ENCODE results near the gene PWWP2B. TPM values are rescaled to one million over a fixed set of nuclear protein-coding genes. Genes with fewer than 3 reads are reported as not detected.

The PWWP2B gene
- total and polyA plus RNA-seq, 2 of the 13 experiments (the other 11 are each of a cell fraction or from before 2014, with no cell fraction given): 2.3 to 4.7 TPM

DNA sequence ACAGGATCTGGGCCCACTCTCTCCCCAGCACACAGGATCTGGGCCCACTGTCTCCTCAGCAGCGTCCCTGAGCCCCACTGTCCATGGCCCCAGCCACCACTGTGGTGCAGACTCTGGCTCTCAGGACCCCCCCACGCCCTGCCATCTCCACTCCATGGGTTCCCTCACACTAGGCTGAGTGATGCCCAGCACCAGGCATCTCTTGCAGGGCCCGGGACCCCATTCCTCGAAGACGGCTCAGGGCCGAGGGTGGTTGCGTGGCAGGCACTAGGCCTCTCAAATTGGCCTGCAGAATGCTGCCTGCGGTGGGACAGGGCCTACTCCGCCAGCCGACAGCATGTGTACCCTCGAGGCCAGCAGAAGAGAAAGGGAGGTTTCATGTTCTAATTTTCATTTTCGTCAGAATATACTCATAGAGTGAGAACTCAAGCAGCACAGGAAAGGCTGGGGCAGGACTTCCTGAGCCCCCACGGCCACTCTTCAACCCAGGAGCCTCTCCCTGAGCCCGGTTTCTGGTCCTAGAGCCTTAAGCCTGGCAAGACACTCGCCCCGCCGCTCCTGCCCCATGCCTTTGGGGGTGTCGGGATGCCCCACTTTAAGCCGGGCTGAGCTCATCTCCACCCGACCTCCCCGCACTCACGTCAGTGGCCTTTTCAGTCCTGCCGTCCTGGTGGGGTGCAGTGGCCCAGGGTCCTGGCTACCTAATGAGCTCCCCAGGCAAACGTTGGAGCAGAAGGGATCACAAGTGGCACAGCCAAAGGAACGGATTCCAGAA is 44.0 kb downstream of the PWWP2B start:
- Histone ChIP-seq H3K36me3 (replicated peaks in 1 of 2; ENCODE audit: control insufficient read depth in 1 of 2, insufficient read depth in 2 of 2, low read length in 2 of 2) (no peaks in the 10 kb centered on the region), H3K79me2 (ENCODE audit: insufficient read depth, low read length) (no peaks in the 10 kb centered on the region), H3K27ac (ENCODE audit: extremely low read length, insufficient read depth, low read length) (no peak overlapping the region), H3K4me3 (replicated peaks in 1 of 3; ENCODE audit: insufficient read depth in 1 of 3, low read depth in 2 of 3, low read length in 3 of 3) (no peak overlapping the region), H3K9ac (ENCODE audit: insufficient read depth, low read depth, low read length) (no peak overlapping the region), H3K9me3 (ENCODE audit: low read length) (no peaks in the 10 kb centered on the region), H2AFZ (ENCODE audit: low read length) (no peak overlapping the region), H3K27me3 (ENCODE audit: control insufficient read depth in 1 of 2, insufficient read depth in 2 of 2, low read length in 2 of 2) (peaks cover 2 to 12% of the 10 kb centered on the region in 2 experiments; a peak in 4 of 5 replicates), H3K4me2 (ENCODE audit: low read depth, low read length) (no peak overlapping the region), H4K20me1 (ENCODE audit: insufficient read depth, low read length) (no peaks in the 10 kb centered on the region), H3K4me1 (ENCODE audit: insufficient read depth, low read length) (peaks cover 26% of the 10 kb centered on the region)
- ATAC-seq (no peak), DNase-seq (ENCODE audit: low spot score) (no peak), FAIRE-seq (no peak)
- BruUV-seq (replicated peaks): no TSS peak
- 46% methylated on average over 18 of the region's 25 CpGs for WGBS (ENCODE audit: low lambda C conversion rate)
- no peak for TF ChIP-seq TP53 (CRISPR knock-in tag; conservative IDR thresholded peaks at IDR 0.05)
- no peak for TF ChIP-seq YY1 (IDR thresholded peaks at IDR 0.05; ENCODE audit: insufficient read depth, insufficient replicate concordance, low read depth, low read length)
- no peak for TF ChIP-seq FOXO4 (CRISPR knock-in tag; conservative IDR thresholded peaks at IDR 0.05)
- TF ChIP-seq, protein P1, sequence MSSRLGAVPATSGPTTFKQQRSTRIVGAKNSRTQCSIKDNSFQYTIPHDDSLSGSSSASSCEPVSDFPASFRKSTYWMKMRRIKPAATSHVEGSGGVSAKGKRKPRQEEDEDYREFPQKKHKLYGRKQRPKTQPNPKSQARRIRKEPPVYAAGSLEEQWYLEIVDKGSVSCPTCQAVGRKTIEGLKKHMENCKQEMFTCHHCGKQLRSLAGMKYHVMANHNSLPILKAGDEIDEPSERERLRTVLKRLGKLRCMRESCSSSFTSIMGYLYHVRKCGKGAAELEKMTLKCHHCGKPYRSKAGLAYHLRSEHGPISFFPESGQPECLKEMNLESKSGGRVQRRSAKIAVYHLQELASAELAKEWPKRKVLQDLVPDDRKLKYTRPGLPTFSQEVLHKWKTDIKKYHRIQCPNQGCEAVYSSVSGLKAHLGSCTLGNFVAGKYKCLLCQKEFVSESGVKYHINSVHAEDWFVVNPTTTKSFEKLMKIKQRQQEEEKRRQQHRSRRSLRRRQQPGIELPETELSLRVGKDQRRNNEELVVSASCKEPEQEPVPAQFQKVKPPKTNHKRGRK (CRISPR knock-in tag; IDR thresholded peaks at IDR 0.05): no peak
- TF ChIP-seq ZC3H13 (CRISPR knock-in tag; IDR thresholded peaks at IDR 0.05): no peak
- no peak for TF ChIP-seq ZNF430 (CRISPR knock-in tag; IDR thresholded peaks at IDR 0.05)
- no peak for TF ChIP-seq ZNF354B (CRISPR knock-in tag; IDR thresholded peaks at IDR 0.05)
- intact Hi-C loops (cut with micrococcal nuclease; ENCODE audit: unreplicated experiment): no loop called here
- ChIA-PET POLR2A (no interaction called here), CTCF (ENCODE audit: low intra/inter-chr PET ratio, low total read pairs) (no interaction called here)
- in situ Hi-C loops (cut with HindIII; ENCODE audit: extremely low pct_ligation_motif_present, low pct_unique_long_range_greater_than_20kb): no loop called here
